ENCODE results near the gene CETP.

Gene CETP

DNA sequence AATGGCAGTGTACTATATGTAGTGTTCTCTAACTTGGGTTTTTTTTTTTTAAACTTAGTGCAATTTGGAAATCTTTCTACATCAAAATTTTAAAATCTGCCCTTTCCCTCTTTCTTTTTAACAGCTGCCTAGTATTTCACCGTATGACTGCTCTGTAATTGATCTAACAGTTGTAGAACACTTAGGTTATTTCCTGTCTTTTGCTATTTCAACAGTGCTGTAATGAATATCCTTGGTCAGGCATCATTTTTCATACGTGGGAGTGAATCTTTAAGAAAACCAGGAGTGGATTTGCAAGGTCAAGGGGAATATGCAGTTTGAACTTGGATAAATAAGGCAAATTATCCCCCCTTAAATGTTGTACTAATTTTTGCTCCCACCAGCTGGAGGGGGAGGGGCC, 31.5 kb downstream of the CETP start:
- no peak overlapping the region for H3K4me3 ChIP-seq (ENCODE audit: low read length)
- DNase-seq (ENCODE audit: low read depth) = no peak
- TF ChIP-seq, protein P1, sequence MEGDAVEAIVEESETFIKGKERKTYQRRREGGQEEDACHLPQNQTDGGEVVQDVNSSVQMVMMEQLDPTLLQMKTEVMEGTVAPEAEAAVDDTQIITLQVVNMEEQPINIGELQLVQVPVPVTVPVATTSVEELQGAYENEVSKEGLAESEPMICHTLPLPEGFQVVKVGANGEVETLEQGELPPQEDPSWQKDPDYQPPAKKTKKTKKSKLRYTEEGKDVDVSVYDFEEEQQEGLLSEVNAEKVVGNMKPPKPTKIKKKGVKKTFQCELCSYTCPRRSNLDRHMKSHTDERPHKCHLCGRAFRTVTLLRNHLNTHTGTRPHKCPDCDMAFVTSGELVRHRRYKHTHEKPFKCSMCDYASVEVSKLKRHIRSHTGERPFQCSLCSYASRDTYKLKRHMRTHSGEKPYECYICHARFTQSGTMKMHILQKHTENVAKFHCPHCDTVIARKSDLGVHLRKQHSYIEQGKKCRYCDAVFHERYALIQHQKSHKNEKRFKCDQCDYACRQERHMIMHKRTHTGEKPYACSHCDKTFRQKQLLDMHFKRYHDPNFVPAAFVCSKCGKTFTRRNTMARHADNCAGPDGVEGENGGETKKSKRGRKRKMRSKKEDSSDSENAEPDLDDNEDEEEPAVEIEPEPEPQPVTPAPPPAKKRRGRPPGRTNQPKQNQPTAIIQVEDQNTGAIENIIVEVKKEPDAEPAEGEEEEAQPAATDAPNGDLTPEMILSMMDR (IDR thresholded peaks at IDR 0.05; ENCODE audit: insufficient read depth, low read depth, low read length, missing control alignments) = no peak

DNA sequence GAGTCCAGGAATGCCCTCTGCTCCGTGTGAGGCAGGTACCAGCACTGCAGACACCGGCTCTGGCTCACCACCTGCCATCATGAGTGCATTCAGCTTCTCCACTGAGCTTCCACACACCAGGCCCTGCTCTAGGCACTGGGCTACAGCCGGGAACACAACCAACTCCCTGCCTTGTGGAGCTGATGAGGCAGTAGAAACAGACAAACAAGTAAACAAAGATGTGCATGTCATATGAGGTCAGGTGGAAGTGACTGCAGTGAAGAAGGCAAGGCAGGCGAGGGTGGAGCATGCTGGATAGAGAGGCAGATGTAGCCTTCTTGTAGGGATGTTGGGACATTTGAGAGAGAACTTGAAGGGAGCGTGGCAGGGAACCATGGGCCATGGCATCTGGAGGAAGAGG, 32.6 kb downstream of the CETP start:
- DNase-seq (ENCODE audit: low read depth) = no peak
- no peak overlapping the region for H3K4me3 ChIP-seq (ENCODE audit: low read length)
- TF ChIP-seq, protein P1 (IDR thresholded peaks at IDR 0.05; ENCODE audit: insufficient read depth, low read depth, low read length, missing control alignments) = no peak

DNA sequence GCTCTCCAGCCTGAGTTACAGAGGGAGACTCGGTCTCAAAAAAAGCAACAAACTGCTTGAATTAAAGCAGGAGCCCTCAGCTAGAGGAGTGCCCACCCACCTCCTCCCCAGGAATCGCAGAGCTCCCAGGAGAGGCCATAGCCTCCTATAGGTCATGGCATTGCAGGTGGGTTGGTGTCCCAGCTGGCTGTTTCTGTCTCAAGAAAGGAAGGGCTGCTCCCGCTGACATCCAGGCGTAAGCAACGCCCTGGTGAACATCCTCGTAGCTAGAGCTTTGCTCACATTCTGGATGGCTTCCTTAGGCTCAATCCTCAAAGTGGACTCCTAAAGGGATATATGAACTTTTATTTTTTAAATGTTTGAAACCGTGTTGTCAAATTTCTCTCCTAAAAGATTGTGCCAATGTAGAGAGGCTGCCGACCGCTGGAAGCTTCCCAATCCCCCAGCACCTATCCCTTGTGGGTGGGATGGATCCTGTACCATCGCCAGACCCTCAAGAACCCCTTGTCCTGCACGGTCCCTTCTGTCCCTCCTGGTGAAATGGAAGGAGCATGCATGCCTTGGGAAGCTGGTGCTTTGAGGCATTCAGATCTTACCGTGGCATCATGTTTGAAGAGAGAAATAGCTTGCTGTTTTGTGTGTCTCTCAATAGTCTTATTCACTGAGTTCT, 33.5 kb downstream of the CETP start:
- no peak for DNase-seq (ENCODE audit: low read depth)
- TF ChIP-seq, protein P1 (IDR thresholded peaks at IDR 0.05; ENCODE audit: insufficient read depth, low read depth, low read length, missing control alignments) = no peak
- no peak overlapping the region for H3K4me3 ChIP-seq (ENCODE audit: low read length)

DNA sequence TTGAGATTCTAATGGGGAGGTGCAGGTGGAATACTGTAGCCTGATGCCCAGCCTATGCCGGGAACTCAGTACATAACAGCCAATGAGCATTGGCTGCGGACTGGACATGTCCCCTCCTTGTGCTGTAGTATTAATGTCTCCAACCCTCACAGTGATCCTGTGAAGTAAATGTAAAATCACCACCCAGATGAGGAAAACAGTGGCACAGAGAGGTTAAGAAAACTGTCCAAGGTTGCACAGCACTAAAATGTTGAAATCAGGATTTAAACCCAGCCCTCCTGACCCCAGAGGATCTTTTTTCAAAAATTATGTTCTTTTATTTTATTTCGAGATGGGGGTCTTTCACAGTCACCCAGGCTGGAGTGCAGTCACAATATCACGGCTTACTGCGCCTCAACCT, 35.5 kb downstream of the CETP start:
- no peak overlapping the region for H3K4me3 ChIP-seq (ENCODE audit: low read length)
- DNase-seq (ENCODE audit: low read depth) = no peak
- TF ChIP-seq, protein P1 (IDR thresholded peaks at IDR 0.05; ENCODE audit: insufficient read depth, low read depth, low read length, missing control alignments) = no peak

DNA sequence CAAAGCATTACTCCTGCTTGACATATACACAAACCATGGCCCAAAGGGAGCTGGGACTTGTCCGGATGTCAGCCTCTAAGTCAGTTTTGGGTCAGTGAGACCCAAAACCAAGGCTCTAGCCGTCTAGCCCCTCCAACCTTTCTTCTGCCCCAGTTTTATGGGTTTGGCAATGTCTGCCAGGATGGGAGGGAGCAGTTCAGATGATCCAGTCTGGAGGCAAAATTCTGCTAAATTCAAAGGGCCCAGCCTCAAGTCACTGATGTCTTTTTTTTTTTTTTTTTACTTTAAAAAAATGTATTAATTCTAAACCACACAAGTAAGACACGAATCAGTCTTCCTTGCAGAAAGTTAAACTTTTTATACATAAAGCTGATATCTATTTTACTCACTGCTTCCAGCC, 36.2 kb downstream of the CETP start:
- DNase-seq (ENCODE audit: low read depth) = no peak
- no peak overlapping the region for H3K4me3 ChIP-seq (ENCODE audit: low read length)
- TF ChIP-seq, protein P1 (IDR thresholded peaks at IDR 0.05; ENCODE audit: insufficient read depth, low read depth, low read length, missing control alignments) = no peak

DNA sequence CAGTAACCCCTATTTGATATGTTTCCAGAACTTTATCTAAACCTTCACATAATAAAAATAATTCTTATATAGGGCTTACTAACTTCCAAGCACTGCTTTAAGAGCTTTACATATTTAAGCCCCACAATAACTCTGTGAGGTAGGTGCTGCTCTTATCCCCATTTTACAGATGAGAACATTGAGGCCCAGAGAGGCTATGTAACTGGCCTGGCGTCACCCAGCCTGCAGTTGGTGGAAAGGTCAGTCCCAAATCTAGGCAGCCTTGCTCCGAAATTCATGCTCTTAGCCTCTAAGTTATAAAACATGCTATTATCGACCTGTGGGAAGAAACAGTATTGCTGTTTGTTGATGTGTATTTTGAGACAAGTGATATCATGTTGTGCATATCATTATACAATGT, 36.6 kb downstream of the CETP start:
- no peak for DNase-seq (ENCODE audit: low read depth)
- no peak overlapping the region for H3K4me3 ChIP-seq (ENCODE audit: low read length)
- TF ChIP-seq, protein P1 (IDR thresholded peaks at IDR 0.05; ENCODE audit: insufficient read depth, low read depth, low read length, missing control alignments) = no peak

DNA sequence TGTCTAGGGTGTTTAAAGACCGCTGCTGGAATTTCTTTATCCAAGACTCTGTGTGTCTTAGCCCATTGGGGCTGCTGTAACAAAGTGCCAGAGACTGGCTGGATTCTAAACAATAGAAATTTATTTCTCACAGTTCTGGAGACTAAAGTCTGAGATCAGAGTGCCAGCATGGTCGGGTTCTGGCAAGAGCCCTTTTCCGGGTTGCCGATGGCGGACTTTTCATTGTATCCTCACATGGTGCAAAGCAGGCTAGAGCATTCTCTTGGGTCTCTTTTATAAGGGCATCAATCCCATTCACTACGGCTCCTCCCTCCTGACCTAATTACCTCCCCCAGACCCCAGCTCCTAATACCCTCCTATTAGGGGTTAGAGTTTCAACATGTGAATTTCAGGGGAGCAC, 37.1 kb downstream of the CETP start:
- no peak overlapping the region for H3K4me3 ChIP-seq (ENCODE audit: low read length)
- TF ChIP-seq, protein P1 (IDR thresholded peaks at IDR 0.05; ENCODE audit: insufficient read depth, low read depth, low read length, missing control alignments) = no peak
- no peak for DNase-seq (ENCODE audit: low read depth)
